ENCODE data around the gene NELL2.
"Not testable (repeated sequence)": the region's sequence is repeated elsewhere in the genome, so short reads cannot be mapped to it uniquely, and the experiment has no call there.

NELL2 gene

GRCh38 chr12:44875954-44876543 lies at the start of gene NELL2:
TSS of gene NELL2 (minus strand) at chr12:44876315. CDS start at chr12:44875869, 446 bp downstream.
- no peak for DNase-seq

- DNase-seq: no peak
Observed at GRCh38 chr12:44921736-44922135, 45.6 kb upstream of the NELL2 start.

DNA sequence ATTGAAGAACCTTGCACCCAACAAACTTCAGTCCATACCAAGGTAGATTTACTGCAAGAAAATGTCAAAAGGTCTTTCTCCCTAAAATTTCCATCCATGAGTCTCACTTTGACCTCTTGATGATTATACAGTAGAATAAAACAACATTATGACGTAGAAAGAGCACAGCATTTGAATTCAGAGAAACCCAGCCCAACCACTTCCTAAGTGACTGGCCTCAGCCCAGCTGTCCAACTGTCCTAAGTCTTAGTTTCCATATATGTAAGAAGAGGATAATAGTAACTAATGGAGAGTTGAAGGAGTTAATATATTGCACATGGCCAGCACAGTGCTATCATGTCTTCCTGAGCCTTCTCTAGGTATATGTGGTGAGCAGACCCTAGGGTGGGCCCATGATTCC lies 41.0 kb upstream of the NELL2 start:
- no peak for DNase-seq

DNA sequence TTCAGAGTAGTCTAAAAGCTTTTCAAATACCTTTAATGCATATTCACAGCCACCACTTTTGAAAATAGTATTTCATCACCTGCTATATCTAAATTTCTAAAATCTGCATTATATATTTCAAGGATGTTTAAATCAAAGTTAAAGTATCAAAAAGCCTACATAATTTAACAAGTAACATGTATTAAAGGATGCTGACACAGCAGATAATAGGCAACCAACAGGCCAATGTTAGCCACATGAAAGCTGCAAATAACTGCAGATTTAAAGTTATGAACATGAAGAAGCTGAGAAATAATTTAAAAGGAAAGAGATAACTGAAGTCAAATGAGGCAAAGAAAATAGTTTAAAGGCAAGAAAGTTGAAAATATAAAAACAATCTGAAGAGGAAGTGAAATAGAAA lies 39.8 kb upstream of the NELL2 start:
- no peak for DNase-seq

DNA sequence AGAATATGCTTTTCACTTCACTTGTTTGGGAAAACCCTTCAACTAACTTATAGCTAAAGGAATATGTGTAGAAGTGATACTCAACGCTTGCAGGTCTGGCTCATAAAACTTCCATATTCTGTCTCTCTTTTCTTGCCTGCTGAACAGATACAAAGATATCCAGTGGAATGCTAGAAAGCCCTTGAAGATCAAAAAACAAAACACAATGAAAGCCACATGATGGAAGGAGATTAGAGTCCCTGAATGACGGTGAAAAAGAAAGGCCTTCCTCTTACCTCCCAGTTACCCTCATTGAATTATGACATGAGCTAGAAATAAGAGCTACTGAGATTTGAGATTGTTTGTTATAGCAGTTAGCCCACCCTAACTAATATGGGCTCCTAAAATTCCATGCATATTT lies 28.2 kb upstream of the NELL2 start:
- no peak for DNase-seq

DNA sequence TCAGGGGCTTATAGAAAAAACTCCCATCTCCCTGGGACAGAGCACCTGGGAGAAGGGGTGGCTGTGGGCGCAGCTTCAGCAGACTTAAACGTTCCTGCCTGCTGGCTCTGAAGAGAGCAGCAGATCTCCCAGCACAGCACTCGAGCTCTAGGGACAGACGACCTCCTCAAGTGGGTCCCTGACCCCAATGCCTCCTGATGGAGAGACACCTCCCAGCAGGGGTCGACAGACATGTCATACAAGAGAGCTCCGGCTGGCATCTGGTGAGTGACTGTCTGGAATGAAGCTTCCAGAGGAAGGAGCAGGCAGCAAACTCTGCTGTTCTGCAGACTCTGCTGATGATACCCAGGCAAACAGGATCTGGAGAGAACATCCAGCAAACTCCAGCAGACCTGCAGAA lies 22.0 kb upstream of the NELL2 start:
- not testable (repeated sequence) for DNase-seq

DNA sequence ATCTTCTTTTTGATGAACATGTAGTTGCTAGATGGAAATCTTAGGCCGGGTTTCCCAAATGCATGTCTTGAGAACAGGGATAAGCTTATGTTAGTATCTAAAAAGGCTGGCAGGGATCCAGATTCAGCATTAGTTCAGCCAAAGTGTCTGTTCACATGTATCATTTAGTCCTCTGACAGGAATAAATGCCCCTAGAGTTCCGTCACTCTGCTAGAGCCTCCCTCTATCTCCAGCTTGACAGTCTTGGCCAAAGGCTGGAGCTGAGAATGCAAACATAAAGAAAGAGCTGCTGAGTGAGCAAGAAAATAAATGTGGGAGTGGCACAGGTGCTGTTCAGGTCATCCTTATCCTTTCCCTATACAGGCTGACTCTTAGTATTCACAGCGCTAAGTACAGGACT lies 13.8 kb upstream of the NELL2 start:
- DNase-seq: no peak

DNA sequence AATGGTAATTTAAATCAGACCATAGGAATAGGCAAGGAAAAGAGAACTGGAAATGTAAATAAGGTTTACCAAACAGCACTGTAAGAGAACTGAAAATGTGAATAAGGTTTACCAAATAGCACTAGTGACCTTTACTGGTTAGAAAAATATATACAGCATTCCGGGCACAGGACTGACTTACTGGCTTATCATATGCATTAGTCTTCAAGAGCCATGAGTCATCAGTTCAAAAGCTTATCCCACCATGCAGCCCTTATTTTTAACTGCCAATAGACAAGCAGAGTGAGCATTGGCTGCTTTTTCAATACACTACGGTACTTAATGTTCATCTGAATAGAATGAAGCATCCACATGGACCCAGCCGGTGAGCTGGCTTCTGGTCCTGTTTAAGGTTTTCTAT lies 13.0 kb upstream of the NELL2 start:
- no peak for DNase-seq

- DNase-seq: no peak
Observed at GRCh38 chr12:44885902-44886301, 9.8 kb upstream of the NELL2 start.

GRCh38 chr12:44881197-44881596 lies 5.1 kb upstream of the NELL2 start:
- DNase-seq: no peak

GRCh38 chr12:44876544-44877410 lies 662 bp upstream of the NELL2 start:
- DNase-seq: no peak

GRCh38 chr12:44875417-44875953 lies 630 bp downstream of the NELL2 start:
- DNase-seq: no peak

DNA sequence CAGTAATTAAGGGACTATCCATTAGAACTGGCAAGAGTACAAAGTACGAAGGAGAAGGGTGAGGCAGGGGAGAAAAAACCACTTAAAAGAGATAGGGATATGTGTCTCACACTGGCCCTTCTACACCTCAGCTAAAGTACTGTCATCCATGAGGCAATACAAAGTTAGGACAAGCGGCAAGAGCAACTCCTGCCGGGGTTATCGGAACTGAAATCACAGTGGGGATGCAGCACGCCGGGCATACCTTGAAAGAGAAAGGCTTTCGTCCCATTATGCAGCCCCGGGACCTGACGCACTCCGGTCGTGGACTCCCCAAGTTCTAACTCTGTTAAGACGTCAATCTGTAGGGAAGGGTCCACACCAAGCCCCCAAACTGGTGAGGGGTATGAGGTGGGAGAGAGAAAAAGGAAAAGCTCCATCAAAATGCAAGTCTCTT lies 1.1 kb downstream of the NELL2 start:
- DNase-seq: no peak

DNA sequence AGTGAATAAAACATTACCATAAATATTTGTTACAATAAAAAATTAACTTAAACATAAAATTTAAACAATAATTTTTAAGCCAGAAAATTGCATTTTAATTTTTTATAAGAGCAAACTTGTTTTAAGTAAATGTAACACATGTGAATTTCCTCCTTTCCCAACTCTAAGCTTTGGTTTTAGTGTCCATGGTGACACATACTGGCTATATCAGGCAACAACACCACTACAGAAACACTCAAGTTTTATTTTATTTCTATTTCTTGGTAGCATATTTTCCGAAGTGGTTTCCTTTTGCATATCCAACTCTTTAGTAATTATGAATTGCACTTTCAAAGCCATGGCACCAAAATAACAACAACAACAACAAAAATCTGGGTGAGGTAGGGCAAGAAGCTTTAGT lies 2.2 kb downstream of the NELL2 start:
- DNase-seq: no peak

DNA sequence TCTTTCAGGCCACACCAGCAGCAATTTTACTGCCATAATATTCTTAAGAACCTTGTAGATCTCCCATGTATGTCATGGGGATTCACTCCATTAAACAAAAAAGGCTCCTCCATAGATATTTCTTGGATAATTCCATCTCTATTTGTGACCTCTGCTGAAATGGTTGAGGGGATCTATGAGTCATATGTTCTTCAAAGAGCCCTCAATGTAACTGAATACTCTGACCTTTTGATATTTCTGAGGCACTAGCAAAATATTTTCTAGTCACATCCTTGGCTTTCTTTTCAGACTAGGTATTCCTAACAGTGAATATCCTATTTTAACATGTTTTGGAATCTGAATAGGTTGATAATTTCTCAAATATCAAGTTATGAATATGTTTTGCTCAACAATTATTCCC lies 6.6 kb downstream of the NELL2 start:
- DNase-seq: no peak

DNA sequence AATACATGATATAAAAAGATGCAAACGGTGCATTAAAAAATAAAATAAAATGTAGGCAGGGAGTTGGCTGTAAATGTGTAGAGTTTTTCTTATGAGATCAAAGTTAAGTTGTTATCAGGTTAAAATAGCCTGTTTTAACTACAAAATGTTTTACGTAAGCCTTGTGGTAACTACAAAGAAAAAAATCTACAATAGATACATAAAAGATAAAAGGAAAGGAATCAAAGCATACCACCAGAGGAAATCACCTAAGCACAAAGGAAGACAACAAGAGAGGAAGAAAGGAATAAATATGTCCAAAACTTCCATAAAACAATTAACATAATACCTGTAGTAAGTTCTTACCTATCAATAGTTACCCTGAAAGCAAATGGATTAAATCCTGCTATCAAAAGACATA lies 12.2 kb downstream of the NELL2 start:
- DNase-seq: no peak

GRCh38 chr12:44859998-44860689 lies 16.0 kb downstream of the NELL2 start:
- DNase-seq: no peak

GRCh38 chr12:44858226-44858855 lies 17.8 kb downstream of the NELL2 start:
- no peak for DNase-seq

DNA sequence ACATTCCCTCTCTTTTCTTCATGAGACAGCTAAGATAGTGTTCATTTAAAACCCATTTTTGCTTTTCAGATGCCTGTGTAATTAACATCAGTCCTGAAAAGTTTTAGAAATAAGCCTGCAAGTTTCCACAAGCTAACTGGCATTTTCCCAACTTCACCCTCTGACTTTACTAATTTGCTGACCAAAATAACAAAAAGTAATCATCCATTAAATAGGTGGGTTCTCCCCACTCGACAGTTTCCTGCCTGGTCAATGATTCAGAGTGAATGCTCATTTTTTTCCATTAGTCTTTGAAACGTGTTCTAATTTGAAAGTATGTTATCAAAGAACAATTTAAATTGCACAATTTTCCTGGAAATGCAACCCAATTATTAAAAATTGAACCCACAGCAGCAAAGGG lies 23.6 kb downstream of the NELL2 start:
- no peak for DNase-seq

GRCh38 chr12:44851586-44851985 lies 24.5 kb downstream of the NELL2 start:
- no peak for DNase-seq

GRCh38 chr12:44848703-44849085 lies 27.4 kb downstream of the NELL2 start:
- no peak for DNase-seq

DNA sequence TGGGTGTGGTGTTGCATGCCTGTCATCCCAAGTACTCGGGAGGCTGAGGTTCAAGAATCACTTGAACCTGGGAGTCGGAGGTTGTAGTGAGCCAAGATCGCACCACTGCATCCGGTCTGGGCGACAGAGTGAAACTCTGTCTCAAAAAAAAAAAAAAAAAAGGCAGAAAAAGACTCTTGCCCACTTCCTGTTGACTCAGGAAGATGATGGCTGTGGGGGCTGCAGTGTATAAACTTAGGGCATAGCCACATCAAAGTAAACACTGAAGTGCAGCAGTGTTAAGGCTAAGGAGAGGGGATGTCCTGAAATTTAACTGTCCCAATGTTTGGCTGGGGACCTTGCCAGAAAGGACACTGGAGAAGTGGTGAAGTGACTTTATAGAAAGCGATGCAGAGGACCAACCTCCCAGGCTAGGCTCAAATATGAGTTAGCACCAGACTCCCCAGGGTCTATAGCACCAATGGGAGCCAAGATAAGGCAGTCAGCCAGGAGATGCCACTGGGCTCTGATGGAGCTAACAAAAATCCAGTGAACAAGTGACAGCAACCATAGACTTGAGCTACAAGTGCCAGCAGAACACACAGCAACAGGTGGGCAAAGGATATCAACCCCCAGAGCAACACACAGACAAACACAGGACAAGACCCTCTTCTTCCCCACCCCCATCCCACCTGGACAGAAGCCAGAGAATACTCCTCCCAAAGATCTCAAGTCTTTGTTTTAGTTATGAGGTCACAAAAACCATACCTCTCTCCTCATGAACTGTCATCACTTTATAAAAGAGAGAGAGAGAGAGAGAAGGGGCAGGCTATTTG lies 28.0 kb downstream of the NELL2 start:
- DNase-seq: no peak
